Measurements from ENCODE around the gene SERPINH1.

The SERPINH1 gene

DNA sequence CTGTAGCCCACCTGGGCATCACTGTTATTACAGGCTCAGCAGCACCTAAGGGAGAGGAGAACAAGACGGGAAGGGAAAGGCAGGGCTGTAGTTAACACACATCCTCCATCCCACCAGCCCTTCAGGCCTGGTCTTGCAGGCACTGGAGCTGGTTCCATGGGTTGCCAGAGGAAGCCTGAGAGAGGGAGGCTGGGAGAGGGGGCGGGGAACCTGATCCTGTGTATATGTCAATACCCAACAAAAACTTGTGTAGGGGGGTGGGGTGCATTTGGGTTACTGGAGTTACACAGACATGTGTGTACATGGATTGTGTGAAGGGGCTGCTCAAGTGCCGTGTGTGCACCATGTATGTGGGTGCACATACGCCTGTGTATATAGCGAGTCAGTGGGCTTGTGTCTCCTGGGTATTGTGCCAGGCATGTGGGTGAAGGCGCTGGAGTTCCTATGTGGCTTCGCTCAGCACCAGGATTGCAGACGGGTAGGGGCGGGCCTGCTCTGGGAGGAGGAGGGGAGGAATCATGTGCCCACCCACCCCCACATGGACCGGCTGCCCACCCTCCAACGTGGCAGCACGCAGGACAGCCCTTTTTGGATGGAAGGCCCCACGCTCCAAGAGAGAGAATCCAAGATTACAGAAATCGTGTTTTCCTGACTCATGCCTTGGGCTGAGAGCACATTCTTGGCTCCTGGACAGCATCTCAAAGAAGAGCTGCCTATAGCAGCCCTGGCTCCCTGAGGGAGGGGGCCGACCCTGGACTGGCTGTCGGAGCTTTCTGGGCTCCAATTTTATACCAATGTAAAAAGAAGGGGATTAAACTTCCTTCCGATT lies 4.2 kb upstream of the SERPINH1 start:
- no peak for DNase-seq

GRCh38 chr11:75558939-75559843 lies 2.9 kb upstream of the SERPINH1 start:
- no peak for DNase-seq

DNA sequence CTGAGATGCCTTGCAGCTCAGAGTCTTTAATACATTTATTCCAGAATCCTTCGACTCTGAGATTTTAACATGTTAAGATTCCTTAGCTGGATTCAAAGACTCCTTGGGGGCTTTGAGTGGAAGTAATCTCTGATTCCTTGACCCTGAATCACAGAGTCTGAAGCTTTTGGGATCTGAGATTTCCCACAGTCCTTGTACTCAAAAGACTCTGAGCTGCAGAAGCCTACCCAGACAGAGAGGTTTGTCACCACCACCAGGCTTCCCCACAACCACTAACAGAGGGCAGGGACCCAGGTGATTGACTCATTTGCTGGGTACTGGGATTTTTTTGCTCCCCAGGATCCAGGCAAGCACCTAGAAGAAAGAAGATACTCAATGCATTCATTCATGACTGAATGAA lies 1.4 kb upstream of the SERPINH1 start:
- no peak for DNase-seq

DNA sequence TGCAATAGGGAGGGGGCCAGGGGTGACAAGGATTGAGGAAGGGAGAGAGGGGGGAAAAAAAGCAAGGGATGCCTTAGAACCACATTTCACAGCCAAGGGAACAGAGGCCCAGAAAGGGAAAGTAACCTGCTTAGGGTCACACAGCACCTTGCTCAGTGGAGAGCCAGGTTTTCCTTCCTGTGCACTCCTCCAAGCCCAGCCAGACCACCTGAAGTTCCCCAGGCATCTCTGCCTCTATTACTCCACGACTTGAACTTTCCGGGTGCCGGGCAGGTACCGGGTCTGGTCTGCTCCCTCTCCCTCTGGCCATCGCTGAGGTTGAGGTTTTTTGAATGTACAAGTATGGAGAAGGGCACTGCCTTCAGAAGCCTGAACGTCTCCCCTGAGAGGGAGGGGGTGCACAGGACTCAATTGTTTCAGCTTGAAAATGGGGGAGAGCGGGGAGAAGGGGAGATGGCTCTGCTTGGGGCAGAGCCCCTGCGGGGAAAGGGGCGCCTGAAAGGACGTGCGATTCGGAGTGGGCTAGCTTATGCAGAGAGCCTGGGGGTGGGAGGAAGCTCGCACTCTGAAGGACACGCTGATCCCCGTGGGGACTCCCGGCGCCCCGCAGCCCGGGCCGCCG lies 516 bp upstream of the SERPINH1 start:
- DNase-seq = no peak

DNA sequence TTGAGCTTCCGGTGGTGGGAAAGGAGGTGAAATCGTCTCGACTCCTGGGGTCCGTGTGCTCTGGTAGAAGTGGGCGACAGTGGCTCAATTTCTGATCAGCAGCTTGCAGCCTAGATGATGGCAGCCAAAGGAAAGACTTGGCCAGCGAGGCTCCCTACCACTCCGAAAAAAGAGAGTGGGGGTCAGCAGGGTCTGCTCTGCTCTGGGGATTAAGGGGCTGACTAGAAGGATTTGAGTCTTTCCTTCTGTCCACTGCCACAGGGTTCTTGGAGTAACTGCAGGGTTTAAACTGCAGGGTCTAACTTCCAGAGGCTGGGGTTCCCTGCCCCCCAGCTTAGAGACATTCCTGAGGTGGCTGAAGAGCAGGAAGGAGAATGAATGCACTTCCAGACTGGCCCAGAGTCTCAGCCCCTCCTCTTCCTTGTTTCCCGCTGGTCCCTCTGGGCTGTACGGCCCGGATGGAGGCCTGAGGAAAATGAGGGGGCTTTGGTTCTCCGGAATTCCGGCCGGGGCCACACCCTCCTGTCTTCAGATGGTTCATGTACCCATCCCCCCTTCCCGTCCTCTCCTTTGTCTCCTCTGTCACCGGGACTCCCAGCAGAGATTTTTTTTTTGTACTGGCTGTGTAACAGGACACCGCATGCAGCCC lies 907 bp downstream of the SERPINH1 start:
- no peak for DNase-seq

DNA sequence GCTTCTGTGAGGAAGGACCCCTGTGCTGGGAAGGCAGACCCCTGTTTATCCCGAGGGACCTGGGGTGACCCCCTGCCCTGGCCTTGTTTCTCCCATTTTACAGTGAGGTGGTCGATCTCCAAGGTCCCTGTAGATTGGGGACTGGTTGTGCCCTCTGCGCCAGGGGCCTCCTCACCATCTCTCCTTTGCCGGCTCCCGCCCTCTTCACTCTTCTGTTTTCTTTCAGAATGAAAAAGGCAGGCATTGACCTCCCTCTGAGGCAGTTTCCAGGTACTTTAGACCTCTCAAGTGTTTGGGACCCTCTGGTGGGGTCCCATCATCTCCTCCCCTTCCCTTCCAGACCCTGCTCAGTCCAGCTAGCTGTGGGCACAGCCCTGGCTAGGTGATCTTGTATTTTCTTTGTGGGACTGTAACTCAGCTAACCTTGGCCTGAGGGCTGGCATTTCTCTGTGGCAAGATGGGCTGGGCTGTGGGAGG lies 1.5 kb downstream of the SERPINH1 start:
- no peak for DNase-seq

- no peak for DNase-seq
These were observed 2.0 kb downstream of the SERPINH1 start for GRCh38 chr11:75563978-75564552.

DNA sequence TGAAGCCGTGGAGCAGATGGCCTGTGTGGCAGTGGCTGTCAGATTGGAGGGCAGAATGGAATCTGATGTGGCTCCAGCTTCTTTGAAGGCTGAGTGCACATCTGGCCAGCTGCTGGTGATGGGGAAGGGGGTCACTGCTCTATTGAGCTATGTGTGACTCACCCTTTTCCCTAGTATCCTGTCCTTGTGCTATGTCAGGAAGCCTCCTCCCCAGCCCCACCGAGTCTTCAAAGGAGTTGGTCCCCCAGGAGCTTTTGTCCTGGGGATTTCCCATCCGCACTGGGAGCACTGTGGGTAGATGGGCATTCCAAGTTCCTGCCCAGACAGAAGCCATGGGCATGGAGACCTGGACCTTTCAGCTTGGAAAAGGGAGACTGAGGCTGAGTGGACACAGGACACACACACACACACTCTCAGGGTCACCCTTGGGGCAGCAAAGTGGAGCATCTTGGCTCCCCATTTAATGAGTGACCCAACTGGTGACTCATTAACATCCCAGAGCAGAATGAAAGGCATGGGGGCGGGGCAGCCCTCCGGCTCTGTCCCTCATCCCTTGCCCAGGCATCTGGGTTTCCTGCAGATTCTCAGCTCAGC lies 3.3 kb downstream of the SERPINH1 start:
- DNase-seq = no peak

DNA sequence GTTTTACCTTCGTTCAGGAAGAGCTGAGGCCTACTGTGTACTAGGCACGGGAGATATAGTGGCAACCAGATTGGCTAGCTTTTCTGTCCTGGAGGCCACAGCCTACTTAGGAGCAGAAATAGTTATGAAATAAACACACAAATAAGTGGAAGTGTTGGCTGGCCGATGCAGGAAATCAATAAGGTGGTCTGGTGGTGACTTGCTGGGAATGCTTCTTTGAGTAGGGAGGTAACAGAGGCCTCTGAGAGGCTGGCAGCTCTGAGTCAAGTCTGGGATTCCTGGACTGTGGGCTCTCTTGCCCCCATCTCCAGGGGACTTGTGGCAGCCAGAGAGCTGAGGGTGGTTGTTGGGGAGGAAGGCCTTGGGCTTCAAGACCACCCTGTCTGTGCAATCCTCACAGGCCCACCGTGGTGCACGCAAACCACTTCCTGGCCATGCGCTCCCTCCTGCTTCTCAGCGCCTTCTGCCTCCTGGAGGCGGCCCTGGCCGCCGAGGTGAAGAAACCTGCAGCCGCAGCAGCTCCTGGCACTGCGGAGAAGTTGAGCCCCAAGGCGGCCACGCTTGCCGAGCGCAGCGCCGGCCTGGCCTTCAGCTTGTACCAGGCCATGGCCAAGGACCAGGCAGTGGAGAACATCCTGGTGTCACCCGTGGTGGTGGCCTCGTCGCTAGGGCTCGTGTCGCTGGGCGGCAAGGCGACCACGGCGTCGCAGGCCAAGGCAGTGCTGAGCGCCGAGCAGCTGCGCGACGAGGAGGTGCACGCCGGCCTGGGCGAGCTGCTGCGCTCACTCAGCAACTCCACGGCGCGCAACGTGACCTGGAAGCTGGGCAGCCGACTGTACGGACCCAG lies 4.1 kb downstream of the SERPINH1 start:
- no peak for DNase-seq

GRCh38 chr11:75566763-75567279 lies 4.8 kb downstream of the SERPINH1 start:
- no peak for DNase-seq

GRCh38 chr11:75567971-75568370 lies 5.9 kb downstream of the SERPINH1 start:
- DNase-seq = no peak

GRCh38 chr11:75568616-75569219 lies 6.7 kb downstream of the SERPINH1 start:
- no peak for DNase-seq

- DNase-seq = no peak
These were observed 8.6 kb downstream of the SERPINH1 start for GRCh38 chr11:75570559-75571139.

DNA sequence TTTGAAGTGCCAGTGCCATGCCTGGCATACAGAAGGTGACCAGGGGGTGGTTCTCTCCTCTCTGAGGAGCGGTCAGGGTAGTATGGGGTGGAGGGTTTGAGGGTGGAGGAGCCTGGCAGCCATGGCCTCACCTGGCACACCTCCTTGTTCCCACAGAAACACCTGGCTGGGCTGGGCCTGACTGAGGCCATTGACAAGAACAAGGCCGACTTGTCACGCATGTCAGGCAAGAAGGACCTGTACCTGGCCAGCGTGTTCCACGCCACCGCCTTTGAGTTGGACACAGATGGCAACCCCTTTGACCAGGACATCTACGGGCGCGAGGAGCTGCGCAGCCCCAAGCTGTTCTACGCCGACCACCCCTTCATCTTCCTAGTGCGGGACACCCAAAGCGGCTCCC lies 9.6 kb downstream of the SERPINH1 start:
- DNase-seq = no peak

- no peak for DNase-seq
These were observed 10.7 kb downstream of the SERPINH1 start for GRCh38 chr11:75572744-75573143.

DNA sequence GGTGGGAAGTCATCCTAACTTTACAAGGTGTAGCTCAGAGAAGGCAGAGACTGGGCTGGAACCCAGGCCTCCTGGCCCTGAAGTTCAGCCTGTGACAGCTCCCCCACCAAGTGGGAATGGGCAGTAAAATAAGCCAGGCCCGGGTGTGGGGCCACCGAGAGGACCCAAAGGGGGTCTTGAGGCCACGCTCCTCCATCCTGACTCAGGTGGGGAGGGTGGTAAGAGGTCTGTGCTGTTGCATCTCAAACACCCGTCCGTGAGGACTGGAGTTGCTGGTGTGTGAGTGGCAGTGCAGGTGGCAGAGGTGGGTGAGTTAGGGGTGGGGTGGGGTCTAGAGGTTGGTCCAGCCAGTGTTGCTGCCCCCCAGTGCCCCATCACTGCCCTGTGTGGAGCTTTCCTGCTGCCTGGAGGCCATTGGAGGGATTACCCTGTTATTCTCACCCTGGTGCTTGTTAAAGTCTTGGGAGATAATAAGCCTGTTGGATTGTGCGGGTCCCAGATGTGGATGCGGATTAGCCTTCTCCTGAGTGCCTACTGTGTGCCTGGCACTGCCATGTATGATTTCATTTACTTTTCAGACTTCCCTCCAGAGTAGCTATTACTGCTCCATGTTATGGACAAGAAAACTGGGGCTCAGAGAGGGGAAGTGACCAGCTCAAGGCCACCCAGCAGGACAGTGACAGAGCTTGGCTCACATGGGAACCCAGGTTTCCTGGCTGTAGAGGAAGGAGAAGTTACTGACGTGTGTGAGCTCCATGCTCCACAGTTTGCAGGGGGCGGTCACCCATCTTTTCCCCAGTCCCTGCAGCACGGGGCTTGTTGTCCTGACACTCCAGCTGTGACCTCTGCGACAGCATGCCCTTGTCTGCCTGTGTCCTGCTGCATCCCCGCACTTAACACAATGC lies 12.9 kb downstream of the SERPINH1 start:
- no peak for DNase-seq

DNA sequence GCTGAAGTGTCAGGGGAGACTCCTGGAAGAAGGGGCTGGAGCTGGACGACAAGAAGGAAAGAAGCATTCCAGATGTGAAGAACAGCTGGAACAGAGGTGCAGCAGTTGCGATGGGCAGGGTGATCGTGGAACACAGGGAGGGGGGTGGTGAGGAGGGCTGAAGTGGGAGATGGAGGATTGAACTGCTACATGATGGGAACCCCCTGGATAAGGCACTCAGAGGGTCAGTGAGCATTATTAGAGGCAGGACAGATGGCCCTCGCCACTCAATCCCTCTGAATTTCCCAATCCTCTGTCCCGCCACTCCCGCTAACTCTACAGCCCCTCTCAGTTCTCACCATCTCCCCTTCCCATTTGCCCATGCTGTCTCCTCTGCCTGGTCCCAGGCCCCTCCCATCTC lies 14.0 kb downstream of the SERPINH1 start:
- no peak for DNase-seq

DNA sequence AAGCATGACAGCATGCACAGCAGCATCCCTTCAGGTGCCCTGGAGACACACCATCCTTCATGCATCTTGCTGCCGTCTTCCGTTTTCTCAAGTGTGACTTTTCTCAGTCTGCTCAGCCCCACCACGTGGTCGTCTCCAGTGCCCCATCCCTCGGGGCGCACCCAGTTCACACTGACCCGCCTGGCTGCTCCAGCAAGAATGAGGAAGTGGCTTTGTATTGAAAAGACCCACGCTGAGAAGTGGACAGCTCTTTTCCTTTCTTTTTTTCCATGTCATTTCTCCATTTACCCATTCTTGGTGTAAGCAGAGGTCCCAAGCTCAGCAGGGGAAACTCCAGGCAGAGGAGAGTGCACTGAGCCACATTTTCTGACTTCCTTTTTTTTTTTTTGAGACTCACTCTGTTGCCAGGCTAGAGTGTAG lies 14.5 kb downstream of the SERPINH1 start:
- no peak for DNase-seq

DNA sequence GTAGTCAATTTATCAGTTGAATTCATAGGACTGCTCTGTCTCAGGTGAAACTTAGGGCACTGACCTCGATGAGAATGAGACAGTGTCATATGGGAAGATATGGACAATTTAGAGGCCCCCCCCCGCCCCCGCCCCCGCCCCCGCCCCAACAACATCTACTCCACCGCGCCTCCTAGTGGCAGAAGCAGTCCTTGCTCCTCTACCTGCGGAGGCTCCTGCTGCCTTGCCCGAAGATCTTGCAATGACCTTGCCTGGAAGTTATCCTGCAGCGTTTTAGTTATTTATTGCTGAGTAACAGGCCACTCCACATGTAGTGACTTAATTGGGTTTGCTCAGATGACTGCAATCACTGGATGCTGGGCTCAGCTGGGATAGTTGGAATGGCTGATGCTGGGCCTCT lies 15.2 kb downstream of the SERPINH1 start:
- peak; percentile 61 to 62 for DNase-seq
